Epidermal melanocyte (primary cell): ENCODE results near the gene ANP32B.
"Not testable (repeated sequence)": the region's sequence is repeated elsewhere in the genome, so short reads cannot be mapped to it uniquely, and the experiment has no call there.

ENCODE experiments used
- DNase-seq: peaks from one replicate; pipeline ENCODE4 v3.0.0; 2011; ENCODE audit warnings: low spot score; ENCODE audit not compliant: insufficient read length

The ANP32B gene

GRCh38 chr9:97991818-97992217, 8.7 kb downstream of the ANP32B start:
- DNase-seq: no peak

DNA sequence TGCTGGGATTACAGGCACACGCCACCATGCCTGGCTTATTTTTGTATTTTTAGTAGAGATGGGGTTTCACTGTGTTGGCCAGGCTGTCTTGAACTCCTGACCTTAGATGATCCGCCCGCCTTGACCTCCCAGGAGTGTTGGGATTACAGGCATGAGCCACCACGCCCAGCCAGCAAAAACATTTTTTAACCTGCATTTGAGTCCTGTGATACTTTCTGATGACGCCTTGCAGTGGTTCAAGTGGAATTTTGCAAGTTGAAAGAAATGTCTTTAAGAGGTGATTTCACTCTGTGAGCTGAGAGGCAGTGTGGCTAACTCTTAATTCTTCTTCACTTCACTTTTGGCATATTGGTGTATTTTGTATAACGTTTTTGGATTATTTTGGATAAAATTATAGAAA, 9.1 kb downstream of the ANP32B start:
- DNase-seq: no peak

DNA sequence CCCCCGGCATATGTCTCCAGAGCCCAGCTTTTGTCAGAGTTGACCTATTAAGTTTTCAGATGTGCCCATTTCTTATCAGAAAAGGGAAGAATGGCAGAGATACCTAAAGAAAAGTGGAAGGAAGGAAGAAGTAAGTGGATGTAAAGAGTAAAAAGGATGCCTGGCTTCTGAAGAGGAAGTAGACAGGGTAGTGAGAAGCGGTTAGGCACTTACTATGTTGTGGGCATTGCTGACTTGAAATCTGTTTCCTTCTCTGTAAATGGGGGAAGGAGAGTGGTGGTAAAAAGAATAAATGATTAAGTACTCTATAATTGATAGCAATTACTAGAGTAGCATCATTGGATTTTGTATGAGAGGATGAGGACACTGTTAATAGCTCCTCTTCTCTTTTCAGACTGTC, 9.9 kb downstream of the ANP32B start:
- DNase-seq: no peak

GRCh38 chr9:97994703-97995102, 11.6 kb downstream of the ANP32B start:
- DNase-seq: no peak

DNA sequence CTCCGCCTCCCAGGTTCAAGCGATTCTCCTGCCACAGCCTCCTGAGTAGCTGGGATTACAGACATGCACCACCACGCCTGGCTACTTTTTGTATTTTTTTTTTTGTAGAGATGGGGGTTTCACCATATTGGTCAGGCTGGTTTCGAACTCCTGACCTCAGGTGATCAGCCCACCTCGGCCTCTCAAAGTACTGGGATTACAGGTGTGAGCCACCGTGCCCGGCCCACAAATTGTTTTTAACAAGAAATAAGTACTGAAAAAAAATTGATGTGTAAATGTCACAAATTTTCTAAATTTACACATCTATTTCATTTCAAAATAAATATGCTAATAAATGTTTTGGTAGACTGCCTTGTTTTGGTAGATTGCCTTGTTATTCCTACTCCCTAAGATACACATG, 13.5 kb downstream of the ANP32B start:
- DNase-seq: not testable (repeated sequence)

GRCh38 chr9:97997330-97998276, 14.5 kb downstream of the ANP32B start:
- no peak for DNase-seq

DNA sequence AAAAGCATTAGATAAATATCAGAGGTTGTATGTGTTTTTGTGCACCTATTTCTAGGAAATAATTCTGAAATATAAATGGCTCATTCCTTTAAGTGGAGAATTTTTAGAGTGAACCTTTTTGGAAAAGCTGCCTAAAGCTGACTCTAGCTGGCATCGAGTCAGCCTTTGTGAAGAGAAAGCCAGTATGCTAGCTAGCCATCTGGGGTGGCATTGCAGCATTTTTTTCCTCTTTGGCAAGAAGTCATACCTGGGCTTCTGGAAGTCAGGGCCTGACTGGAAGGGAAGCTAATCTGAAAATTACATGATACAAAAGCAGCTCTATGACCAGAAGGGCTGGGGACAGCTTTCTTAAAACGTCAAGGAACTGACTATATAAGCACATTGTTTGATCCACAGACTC, 19.7 kb downstream of the ANP32B start:
- DNase-seq: no peak

- no peak for DNase-seq
Observed at GRCh38 chr9:98006127-98006796, 23.1 kb downstream of the ANP32B start.

DNA sequence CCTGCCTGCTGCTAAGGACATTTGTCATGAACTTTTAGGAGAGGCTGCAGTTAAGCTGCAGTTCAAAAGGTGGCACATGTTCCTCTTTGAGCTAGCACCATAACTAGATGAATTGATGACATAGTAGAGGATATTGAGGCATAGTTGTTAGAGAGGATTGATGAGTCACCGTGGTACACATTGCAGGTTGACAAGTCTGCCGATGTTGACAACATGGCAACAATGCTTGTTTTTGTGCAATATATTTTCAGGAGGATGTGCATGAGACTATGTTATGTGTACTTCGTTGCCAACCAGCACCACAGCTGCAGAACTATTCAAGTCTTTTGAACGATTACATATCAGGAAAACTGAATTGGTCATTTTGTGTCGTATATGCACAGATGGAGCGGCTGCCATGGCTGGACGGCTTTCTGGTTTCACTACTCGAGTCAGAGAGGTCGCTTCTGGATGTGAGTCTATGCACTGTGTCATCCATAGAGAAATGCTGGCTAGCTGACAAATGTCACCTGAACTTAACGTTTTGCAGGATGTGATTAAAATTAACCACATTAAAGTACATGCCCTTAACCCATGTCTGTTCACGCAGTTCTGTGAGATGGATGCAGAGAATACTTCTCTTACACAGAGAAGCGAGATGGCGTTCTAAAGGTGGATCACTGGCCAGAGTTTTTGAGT, 24.2 kb downstream of the ANP32B start:
- no peak for DNase-seq

GRCh38 chr9:98008764-98009163, 25.6 kb downstream of the ANP32B start:
- no peak for DNase-seq

GRCh38 chr9:98009437-98009836, 26.3 kb downstream of the ANP32B start:
- no peak for DNase-seq

DNA sequence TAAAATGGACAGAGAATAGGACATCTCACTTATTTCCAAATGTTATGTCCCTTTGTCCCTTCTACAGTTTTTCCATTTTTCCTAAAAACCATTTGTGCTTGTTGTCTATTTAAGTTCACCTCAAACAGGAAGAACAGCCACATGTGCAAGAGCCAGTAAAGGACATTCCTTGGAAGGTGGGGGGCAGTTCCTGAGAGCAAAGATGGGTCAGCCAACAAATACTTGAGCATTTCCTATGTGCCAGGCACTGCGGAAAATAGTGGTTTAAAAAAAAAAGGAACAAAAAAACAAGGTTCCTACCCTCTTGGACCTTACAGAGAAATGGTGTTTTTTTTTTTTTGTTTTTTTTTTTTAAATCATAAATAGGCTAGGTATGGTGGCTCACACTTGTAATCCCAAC, 26.8 kb downstream of the ANP32B start:
- DNase-seq: no peak

DNA sequence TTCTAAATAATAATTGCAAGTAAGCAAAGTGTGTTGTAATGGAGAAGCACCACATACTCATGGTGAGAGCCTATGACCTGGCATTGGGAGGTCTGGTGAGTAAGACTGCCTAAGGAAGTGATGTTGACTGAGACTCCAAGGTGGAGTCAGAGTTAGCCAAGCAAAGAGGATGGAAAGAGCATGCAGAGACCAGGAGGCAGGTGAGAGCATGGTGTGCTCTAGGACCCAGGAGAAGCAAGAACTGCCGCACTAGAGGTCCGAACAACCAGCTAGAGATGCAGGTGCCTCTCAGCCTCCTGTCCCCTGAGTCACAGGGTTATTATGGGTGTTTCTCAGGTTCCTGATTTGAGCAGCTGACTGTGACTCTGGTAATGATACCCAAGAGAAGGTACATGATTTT, 27.3 kb downstream of the ANP32B start:
- DNase-seq: no peak

DNA sequence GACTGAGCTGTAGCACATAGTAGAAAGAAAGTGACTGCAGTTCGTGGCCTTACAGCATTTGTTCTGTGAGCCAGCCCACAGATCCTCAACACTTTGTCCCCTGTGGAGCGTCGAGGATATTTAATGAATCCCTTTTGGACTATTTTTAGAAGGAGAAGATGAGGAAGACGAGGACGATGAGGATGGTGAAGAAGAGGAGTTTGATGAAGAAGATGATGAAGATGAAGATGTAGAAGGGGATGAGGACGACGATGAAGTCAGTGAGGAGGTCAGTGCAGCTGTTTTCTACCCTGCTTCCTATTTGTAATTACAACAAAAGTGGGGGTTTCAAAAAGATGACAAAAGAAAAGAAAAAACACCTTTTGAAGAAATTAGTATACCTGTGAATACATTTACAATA, 28.0 kb downstream of the ANP32B start:
- DNase-seq: no peak

- no peak for DNase-seq
Observed at GRCh38 chr9:98016137-98016680, 33.1 kb downstream of the ANP32B start.

DNA sequence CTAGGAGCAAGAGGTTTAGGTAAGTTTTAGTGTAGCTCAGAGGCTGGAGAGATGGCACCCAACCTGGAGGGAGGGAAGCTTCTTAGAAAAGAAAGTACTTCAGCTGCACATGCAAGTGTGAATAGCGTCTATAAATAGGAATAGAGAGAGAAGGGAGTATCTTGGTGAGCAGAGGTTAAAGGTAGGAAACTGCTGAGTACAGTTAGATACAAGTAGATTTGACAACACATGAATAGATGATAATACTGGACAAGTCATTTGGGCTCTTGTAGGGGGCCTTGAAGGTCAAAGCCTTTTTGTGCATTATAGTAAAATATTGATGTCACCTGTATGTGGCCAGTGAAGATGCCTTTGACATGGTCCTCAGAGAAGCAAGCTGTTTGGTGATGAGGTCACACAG, 34.2 kb downstream of the ANP32B start:
- DNase-seq: no peak

DNA sequence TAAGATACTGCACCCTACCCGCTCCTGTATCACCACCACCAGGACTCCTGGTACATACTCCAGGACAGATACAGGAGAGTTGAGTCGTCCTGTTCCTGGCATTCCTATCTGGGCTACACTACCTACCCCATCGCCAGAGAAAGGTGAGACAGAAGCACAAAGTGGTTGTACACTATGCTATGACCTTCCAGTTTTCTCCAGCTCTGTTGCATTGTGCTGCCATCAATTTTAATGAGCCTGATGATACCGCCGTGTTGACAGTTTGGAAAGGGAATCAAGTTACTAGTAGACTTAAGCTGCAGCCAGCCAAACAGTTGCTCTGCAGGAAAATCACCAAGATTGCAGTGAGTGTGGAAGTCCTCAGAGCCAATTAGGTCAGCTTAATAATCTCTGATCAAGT, 35.2 kb downstream of the ANP32B start:
- DNase-seq: no peak

DNA sequence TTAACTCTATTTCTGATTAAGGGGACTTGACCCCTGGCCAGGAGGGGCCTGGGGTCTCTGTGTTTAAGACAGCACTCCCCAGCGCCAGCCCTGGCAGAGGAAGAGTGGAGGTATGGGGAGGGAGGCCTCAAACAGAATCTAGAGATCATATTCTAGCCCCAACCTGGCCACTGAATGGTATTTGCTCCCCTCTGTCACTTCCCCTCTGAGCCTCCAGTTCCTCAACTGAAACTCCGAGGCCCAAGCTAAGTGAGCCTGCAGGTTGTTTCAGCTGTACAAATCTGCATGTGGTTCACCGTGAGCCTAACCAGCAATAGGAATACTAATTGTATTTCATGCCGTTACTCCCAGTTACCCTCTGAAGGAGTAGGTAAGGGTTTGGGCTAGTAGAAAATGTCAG, 36.0 kb downstream of the ANP32B start:
- DNase-seq: no peak

GRCh38 chr9:98019869-98020268, 36.7 kb downstream of the ANP32B start:
- DNase-seq: not testable (repeated sequence)

GRCh38 chr9:98020476-98021145, 37.5 kb downstream of the ANP32B start:
- no peak for DNase-seq

DNA sequence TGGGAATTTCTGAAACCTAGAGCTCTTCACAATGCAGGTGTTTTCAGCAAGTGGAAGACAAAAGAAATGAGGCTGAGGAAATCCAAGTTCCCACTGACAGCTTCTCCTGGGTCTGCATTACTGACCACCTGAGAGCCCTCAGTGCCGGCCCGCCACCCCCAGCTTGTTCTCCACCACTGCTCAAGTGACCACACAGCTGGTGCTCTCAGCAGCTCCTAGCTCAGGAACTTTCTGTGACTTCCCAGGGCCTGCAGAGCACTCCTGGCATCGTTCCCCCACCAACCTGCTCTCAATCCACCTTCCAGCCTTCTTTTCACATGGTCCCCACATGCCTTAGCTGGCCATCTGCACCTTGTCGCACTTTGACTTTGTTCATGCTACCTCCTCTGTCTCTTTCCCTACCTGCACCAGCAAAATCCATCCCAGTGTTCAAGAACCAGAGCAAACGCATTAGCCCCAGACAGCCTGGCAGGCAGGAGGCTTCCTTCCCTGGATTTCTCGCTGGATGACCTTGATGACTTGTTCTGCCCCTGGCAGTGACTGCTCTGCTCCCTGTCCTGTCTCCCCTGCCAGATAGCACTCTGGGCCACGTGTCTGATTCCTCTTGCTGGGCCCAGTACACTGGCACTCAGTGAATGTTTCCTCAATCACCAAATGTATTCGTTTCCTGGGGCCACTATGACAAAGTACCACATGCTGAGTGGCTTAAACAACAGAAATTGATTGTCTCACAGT, 38.3 kb downstream of the ANP32B start:
- no peak for DNase-seq
